Stimulated activated naive B cell treated with anti-CD40 and anti-IgM and Interleukin-4, amounts not matched to agents 10 μg/mL and 1 μg/mL and 100 μg/mL, for 72 hours (primary cell): ENCODE measurements around the gene ATP8B2.
"Not testable (repeated sequence)": the region's sequence is repeated elsewhere in the genome, so short reads cannot be mapped to it uniquely, and the experiment has no call there.

Source experiments
- ATAC-seq, 2 donors: fragments of 150-1000 bp; cut with Tn5 transposase; replicated peaks; 2 replicates each; pipeline ENCODE4 v1.10.0; 2021; ENCODE audit warnings: moderate library complexity in 1 of 2
- DNase-seq: peaks from one replicate; pipeline ENCODE4 v3.0.0; 2021
- H3K27ac Mint-ChIP-seq: one replicate; pipeline ENCODE4 v1.8.0; 2022; ENCODE audit warnings: mild to moderate bottlenecking, mixed read lengths
- H3K27me3 Mint-ChIP-seq, 2 donors: one replicate each; pipeline ENCODE4 v1.8.0; 2022; ENCODE audit warnings: mixed read lengths in 2 of 2
- H3K36me3 Mint-ChIP-seq, 2 donors: one replicate each; pipeline ENCODE4 v1.8.0; 2022; ENCODE audit warnings: mixed read lengths in 2 of 2, mild to moderate bottlenecking in 1 of 2
- H3K4me1 Mint-ChIP-seq, 2 donors: one replicate each; pipeline ENCODE4 v1.8.0; 2022; ENCODE audit warnings: mixed read lengths in 2 of 2, mild to moderate bottlenecking in 1 of 2
- H3K4me3 Mint-ChIP-seq, 2 donors: one replicate each; pipeline ENCODE4 v1.8.0; 2022; ENCODE audit warnings: mild to moderate bottlenecking in 2 of 2, mixed read lengths in 2 of 2, moderate library complexity in 1 of 2
- H3K9me3 Mint-ChIP-seq, 2 donors: one replicate each; pipeline ENCODE4 v1.8.0; 2022; ENCODE audit warnings: mixed read lengths in 2 of 2, mild to moderate bottlenecking in 1 of 2

The ATP8B2 gene

DNA sequence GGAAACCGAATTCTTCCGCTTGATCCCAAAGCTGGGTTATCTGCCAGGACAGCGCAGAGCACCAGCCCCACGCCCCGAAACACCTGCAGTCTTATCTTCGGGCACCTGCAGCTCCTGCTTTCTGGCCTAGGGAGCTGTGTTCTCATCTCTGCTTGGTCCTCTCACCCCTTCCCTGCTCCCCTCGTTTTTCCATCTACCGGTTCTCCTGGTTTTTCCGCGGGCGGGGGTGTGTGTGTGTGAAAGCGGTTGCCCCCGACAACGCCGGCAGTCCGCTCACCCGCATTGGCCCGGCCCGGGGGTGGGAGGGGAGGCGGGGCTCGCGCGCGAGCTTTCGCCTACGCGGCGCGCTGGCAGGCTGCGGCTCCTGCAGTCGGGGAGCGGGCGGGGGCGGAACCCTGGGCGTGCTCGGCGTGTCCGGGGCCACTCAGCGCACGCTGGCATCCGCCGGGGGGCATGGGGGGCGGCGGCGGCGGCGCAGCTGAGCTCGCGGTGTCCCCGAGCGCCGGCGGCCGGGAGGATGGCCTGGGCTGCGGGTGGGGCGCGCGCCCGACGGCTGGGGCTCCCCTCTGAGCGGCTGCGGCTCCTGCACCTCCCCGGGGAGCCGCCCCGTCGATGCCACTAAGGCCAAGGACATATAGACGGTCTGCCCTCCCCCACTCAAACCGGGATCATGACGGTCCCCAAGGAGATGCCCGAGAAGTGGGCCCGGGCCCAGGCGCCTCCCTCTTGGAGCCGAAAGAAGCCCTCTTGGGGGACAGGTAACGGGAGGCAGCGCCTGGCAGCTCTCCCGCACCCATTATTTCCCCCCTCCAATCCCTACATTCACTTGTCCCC, 3.2 kb downstream of the ATP8B2 start:
- ATAC-seq: peak; percentile 40 to 68
- Mint-ChIP-seq H3K9me3 (no peaks in the 10 kb centered on the region), H3K4me1 (peaks cover 39 to 58% of the 10 kb centered on the region in 2 donors)

DNA sequence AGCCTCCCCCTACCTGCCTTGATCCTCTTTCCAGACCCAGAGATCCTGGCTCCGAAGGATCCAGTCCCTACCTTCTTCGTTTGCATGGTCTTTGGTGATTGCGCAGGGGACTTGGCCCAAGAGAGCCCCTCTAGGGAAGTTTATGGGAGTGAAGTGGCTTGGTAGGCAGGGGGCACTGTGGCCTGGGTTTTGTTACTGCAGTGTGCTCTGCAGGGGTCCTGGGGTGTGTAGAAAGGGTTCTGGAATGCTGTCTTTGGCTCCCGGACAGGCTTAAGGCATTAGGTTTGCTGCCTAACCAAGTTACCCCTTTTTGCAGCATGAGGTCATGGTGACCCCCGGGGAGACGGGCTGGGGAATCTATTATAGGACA, 3.8 kb downstream of the ATP8B2 start:
- Mint-ChIP-seq H3K4me1 (peaks cover 39 to 60% of the 10 kb centered on the region in 2 donors), H3K9me3 (no peaks in the 10 kb centered on the region), H3K36me3 (peaks cover 18 to 35% of the 10 kb centered on the region in 2 donors), H3K27me3 (no peaks in the 10 kb centered on the region), H3K27ac (no peak overlapping the region), H3K4me3 (peak overlapping the region; percentile 45 to 48)
- no peak for DNase-seq
- ATAC-seq: no peak

More for the DNA sequence above, 3.2 kb downstream of the ATP8B2 start:
- peak; percentile 58 for DNase-seq
- H3K27ac Mint-ChIP-seq: peak overlapping the region; percentile 1
- H3K36me3 Mint-ChIP-seq: peaks cover 15 to 29% of the 10 kb centered on the region in 2 donors
- H3K27me3 Mint-ChIP-seq: no peaks in the 10 kb centered on the region
- H3K4me3 Mint-ChIP-seq: peak overlapping the region; percentile 84 to 91

DNA sequence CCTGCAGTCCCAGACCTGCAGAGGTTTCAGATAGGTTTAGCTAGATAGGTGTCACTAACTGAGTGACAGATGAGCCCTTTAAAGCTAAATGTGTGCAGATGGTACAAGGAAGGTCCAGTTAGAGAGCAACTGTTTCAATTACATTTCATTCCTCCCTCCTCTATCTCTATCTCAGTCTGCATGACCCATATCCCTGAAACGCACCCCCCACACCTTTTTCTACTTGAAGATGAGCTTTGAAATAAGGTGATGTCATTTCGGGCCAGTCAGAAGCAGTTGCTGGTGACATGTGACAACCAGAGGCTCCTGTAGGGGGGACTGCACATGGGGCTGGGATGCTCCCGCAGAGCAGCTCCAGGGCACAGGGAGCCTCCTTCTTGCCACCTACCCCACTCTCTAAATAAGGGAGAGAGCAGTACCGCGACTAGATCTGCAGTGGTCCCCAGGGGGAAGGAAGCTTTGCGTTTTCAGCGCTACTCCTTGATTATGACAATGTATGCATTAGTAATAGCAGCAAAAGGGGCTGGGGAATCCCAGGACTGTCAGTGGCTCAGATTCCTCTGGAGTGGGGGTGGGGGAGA, 4.3 kb downstream of the ATP8B2 start:
- Mint-ChIP-seq H3K27ac (no peak overlapping the region), H3K4me1 (peaks cover 36 to 60% of the 10 kb centered on the region in 2 donors), H3K9me3 (no peaks in the 10 kb centered on the region), H3K27me3 (no peaks in the 10 kb centered on the region), H3K4me3 (no peak overlapping the region), H3K36me3 (peaks cover 22 to 39% of the 10 kb centered on the region in 2 donors)
- no peak for ATAC-seq
- DNase-seq: no peak

DNA sequence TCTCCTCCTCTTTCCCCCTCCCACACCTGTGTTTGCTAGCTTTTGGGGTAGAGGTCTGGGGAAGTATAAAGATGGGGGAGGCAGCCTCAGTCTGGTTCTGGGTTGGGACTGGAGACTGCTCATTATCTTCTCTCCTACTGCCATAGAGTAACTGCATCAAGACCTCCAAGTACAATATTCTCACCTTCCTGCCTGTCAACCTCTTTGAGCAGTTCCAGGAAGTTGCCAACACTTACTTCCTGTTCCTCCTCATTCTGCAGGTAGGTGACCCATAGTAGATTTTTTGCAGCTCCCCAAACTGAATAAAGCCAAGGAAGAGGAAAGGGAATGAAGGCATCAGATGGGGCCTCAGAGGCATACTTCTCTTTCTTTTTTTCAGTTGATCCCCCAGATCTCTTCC, 5.3 kb downstream of the ATP8B2 start:
- Mint-ChIP-seq H3K4me3 (no peak overlapping the region), H3K4me1 (peaks cover 37 to 65% of the 10 kb centered on the region in 2 donors), H3K36me3 (peaks cover 25 to 47% of the 10 kb centered on the region in 2 donors), H3K27ac (no peak overlapping the region), H3K27me3 (no peaks in the 10 kb centered on the region), H3K9me3 (no peaks in the 10 kb centered on the region)
- ATAC-seq: no peak
- no peak for DNase-seq

DNA sequence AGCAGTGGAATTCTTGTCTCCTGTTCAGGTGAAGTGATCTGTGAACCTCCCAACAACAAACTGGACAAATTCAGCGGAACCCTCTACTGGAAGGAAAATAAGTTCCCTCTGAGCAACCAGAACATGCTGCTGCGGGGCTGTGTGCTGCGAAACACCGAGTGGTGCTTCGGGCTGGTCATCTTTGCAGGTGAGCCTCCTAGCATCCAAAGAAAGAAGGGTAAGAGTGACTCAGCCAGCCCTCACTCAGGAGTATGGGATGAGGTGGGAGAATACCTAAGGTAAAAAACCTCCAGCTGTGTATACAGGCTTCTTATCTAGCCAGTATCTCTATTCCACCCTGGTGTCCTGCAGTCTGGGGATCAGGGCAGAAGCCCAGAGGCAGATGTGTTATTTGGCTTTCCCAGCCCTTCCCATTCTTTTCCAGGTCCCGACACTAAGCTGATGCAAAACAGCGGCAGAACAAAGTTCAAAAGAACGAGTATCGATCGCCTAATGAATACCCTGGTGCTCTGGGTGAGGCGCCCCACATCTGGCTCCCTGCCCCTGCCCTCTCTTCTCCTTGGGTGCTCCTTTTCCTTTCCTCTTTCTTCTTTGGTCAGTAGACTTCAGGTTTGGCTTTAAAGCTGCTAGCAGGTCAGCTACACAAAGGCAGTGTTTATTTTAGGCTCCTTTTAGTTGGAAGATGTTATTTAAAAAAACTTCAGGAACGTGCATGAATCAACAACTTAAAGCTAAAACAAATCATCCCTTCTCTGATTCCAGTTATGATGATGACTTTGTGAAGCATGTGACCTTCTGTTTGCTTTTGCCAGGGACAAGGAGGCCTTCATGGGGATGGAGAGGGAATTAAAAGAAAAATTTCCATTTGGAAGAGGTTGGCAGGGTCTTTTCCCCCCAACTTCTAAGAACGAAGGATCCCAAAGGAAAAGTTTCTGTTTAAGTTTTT, 9.0 kb downstream of the ATP8B2 start:
- Mint-ChIP-seq H3K36me3 (peaks cover 40 to 63% of the 10 kb centered on the region in 2 donors), H3K27me3 (no peaks in the 10 kb centered on the region), H3K4me1 (peaks cover 13 to 30% of the 10 kb centered on the region in 2 donors), H3K9me3 (no peaks in the 10 kb centered on the region), H3K4me3 (peak overlapping the region in 1 of 2 donors; percentile 69), H3K27ac (no peak overlapping the region)
- ATAC-seq (no peak), DNase-seq (no peak)

DNA sequence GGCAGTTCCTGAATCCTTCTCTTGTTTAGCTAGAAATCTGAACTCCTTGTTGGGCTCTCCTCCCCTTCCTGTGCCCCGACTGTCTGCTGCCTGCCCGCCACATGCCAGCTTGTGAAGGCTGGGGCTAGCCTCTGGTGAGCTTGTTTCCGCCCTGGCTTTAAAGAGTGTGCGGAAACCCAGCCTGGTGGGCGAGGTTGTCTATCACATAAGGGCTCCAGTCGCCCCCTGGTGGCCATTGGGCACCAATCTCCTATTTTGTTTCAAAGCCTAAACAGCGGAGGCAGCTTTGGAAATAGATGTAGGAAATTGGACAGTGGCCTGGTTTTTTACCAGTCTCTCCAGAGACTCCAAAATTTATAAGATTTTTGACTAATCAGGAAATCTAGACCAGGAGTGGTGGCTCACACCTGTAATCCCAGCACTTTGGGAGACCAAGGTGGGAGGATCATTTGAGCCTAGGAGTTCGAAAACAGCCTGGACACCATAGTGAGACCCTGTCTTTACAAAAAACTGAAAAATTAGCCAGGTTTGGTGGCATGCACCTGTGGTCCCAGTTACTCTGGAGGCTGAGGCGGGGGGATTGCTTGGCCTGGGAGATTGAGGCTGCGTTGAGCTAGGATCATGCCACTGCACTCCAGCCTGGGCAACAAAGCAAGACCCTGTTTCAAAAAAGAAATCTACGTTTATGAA, 9.8 kb downstream of the ATP8B2 start:
- Mint-ChIP-seq H3K9me3 (no peaks in the 10 kb centered on the region), H3K27me3 (no peaks in the 10 kb centered on the region), H3K4me3 (peak overlapping the region in 1 of 2 donors; percentile 69), H3K36me3 (peaks cover 40 to 62% of the 10 kb centered on the region in 2 donors), H3K27ac (peak overlapping the region; percentile 80), H3K4me1 (peaks cover 5 to 21% of the 10 kb centered on the region in 2 donors)
- ATAC-seq (peak; percentile 99 to 100), DNase-seq (peak; percentile 73)

DNA sequence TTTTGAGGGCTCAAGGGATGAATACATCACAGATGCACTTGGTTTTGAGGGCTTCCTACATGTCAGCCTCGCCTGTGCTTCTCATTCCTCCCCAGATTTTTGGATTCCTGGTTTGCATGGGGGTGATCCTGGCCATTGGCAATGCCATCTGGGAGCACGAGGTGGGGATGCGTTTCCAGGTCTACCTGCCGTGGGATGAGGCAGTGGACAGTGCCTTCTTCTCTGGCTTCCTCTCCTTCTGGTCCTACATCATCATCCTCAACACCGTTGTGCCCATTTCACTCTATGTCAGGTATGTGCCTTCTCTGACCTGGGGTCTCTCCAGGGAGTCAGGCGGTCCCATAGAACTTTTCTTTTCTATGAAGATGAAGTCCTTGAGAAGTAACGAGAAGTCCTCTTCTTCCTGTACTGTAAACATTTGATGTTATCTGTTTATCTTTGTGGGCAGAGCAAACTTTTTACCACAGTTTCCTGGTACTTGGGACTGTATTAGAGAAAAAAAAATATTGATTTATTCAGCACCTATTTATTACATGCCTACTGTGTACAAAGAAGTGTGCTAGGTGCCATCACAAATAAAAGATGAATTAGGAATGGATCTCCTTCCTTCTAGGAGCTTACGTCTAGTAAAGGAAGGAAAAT, 12.0 kb downstream of the ATP8B2 start:
- peaks cover 4 to 14% of the 10 kb centered on the region in 2 donors for H3K4me1 Mint-ChIP-seq
- H3K27me3 Mint-ChIP-seq: no peaks in the 10 kb centered on the region
- no peak for DNase-seq
- no peak overlapping the region for H3K27ac Mint-ChIP-seq
- peaks cover 47 to 64% of the 10 kb centered on the region in 2 donors for H3K36me3 Mint-ChIP-seq
- no peaks in the 10 kb centered on the region for H3K9me3 Mint-ChIP-seq
- no peak overlapping the region for H3K4me3 Mint-ChIP-seq
- no peak for ATAC-seq

DNA sequence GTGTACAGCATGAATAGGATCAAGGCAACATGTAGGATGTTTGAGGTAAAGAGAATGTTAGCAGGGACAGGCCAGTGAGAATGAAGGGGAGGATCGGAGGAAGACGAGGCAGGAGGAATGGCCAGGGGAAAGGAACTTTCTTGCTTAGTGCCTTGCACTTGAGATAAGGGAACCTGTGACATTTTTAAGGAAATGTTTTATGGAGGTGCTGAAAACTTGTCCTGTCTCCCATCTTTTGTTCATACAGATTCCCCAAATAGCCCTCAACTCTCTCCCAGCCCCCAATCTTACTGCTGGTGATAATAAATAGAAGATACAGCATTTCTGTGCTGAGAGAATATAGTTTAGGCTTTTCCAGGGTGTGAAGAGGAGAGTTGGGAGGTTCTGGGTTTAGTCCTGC, 13.6 kb downstream of the ATP8B2 start:
- Mint-ChIP-seq H3K27ac (no peak overlapping the region), H3K27me3 (no peaks in the 10 kb centered on the region), H3K9me3 (no peaks in the 10 kb centered on the region), H3K4me3 (no peak overlapping the region), H3K36me3 (peaks cover 57 to 70% of the 10 kb centered on the region in 2 donors), H3K4me1 (peaks cover 7 to 14% of the 10 kb centered on the region in 2 donors)
- no peak for DNase-seq
- no peak for ATAC-seq

DNA sequence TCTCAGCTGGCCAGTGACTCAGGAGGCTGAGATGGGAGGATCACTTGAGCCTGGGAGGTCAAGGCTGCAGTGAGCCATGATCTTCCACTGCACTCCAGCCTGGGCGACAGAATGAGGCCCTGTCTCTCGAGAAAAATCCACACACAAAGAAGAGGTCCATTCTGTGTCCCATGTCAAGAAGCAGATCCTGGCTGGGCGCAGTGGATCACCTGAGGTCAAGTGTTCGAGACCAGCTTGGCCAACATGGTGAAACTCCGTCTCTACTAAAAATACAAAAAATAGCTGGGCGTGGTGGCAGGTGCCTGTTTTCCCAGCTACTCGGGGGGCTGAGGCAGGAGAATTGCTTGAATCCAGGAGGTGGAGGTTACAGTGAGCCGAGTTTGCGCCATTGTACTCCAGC, 16.0 kb downstream of the ATP8B2 start:
- ATAC-seq, DNase-seq, H3K9me3 Mint-ChIP-seq, H3K4me3 Mint-ChIP-seq, H3K4me1 Mint-ChIP-seq, H3K27ac Mint-ChIP-seq, H3K27me3 Mint-ChIP-seq: not testable (repeated sequence)
- H3K36me3 Mint-ChIP-seq: peaks cover 57 to 76% of the 10 kb centered on the region in 2 donors

DNA sequence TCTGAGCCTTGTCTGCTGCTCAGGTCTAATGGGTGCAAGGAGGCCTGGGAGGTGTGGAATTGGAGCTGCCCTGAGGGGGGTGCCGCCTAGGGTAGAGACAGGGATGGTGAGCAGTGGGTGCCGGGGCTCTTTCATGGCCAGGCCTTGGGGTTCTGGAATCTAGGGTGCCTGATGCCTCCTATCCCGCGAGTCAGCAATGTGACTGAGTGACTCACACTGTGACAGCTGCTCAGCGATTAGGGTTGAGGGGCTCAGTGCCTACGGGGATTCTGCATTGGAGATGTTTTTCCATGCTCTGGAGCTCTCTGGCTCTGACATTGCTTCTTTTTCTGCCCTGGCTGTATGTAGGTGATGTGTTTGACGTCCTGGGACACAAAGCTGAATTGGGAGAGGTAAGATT, 16.8 kb downstream of the ATP8B2 start:
- peaks cover 62 to 82% of the 10 kb centered on the region in 2 donors for H3K36me3 Mint-ChIP-seq
- no peaks in the 10 kb centered on the region for H3K9me3 Mint-ChIP-seq
- no peak for DNase-seq
- no peak overlapping the region for H3K4me3 Mint-ChIP-seq
- no peak overlapping the region for H3K27ac Mint-ChIP-seq
- no peak for ATAC-seq
- no peaks in the 10 kb centered on the region for H3K27me3 Mint-ChIP-seq
- H3K4me1 Mint-ChIP-seq: peaks cover 3 to 5% of the 10 kb centered on the region in 2 donors

DNA sequence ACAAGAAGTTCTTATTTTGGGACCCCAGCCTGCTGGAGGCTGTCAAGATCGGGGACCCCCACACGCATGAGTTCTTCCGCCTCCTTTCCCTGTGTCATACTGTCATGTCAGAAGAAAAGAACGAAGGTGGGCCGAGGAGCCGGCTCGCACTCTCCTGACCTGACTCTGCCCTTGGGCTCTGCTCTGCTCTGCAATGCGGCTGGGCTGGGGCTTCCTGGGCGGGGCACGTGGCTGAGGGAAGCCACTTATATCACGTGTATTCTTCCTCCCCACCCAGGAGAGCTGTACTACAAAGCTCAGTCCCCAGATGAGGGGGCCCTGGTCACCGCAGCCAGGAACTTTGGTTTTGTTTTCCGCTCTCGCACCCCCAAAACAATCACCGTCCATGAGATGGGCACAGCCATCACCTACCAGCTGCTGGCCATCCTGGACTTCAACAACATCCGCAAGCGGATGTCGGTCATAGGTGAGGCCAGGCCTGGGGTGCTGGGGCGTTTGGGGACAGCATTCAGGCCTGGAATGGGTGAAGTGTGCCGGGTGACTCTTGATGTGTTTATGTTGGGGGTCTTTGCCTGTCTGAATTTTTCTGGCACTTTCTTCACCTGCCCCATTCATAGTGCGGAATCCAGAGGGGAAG, 17.6 kb downstream of the ATP8B2 start:
- DNase-seq (no peak), ATAC-seq (no peak)

DNA sequence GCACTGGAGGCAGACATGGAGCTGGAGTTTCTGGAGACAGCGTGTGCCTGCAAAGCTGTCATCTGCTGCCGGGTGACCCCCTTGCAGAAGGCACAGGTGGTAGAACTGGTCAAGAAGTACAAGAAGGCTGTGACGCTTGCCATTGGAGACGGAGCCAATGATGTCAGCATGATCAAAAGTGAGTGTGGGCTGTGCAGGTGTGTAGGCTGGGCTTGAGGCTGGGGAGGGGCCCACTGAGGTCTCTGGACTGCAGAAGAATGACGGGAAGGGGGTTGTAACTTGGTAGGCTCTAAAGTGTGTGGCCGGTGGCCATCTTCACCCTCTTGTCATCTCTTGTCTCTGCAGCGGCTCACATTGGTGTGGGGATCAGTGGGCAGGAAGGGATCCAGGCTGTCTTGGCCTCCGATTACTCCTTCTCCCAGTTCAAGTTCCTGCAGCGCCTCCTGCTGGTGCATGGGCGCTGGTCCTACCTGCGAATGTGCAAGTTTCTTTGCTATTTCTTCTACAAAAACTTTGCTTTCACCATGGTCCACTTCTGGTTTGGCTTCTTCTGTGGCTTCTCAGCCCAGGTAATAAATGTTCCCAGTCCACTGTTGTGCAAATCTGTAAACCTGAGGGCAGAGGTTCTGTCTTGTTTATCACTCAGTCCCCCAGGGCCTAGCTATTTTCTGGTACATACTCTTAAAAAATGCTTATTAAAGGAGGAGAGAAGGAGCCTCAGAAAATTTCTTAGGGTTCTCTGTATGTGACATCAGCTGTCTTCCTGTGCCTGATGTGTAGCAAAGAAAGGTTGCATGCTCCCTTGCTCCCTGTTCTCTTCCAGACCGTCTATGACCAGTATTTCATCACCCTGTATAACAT, 19.9 kb downstream of the ATP8B2 start:
- H3K27me3 Mint-ChIP-seq: no peaks in the 10 kb centered on the region
- no peaks in the 10 kb centered on the region for H3K9me3 Mint-ChIP-seq
- H3K36me3 Mint-ChIP-seq: peaks cover 67 to 87% of the 10 kb centered on the region in 2 donors
- peaks cover 5% of the 10 kb centered on the region in 2 donors for H3K4me1 Mint-ChIP-seq
- ATAC-seq (no peak), DNase-seq (no peak)
- no peak overlapping the region for H3K4me3 Mint-ChIP-seq
- no peak overlapping the region for H3K27ac Mint-ChIP-seq

More for the DNA sequence above, 17.6 kb downstream of the ATP8B2 start:
- H3K36me3 Mint-ChIP-seq: peaks cover 63 to 81% of the 10 kb centered on the region in 2 donors
- H3K9me3 Mint-ChIP-seq: no peaks in the 10 kb centered on the region
- H3K4me3 Mint-ChIP-seq: no peak overlapping the region
- H3K4me1 Mint-ChIP-seq: peaks cover 5% of the 10 kb centered on the region in 2 donors
- H3K27me3 Mint-ChIP-seq: no peaks in the 10 kb centered on the region
- no peak overlapping the region for H3K27ac Mint-ChIP-seq
